ENCODE data around the gene AK1. TPM values are rescaled to one million over a fixed set of nuclear protein-coding genes. Genes with fewer than 3 reads are reported as not detected.
A peak's percentile ranks its signal among the peaks of the same experiment; 100 is the strongest.

The AK1 gene
- total and polyA plus RNA-seq, 9 of the 15 experiments (the other 6 are each of a cell fraction or from before 2014, with no cell fraction given) = 10.1 to 71.8 (median 39.0) TPM

GRCh38 chr9:127886401-127886972 is 9.0 kb upstream of the AK1 start (continued):
- no peak for TF ChIP-seq ZBTB49 (CRISPR knock-in tag; IDR thresholded peaks at IDR 0.05; ENCODE audit: borderline replicate concordance)
- no peak for TF ChIP-seq KLF16 (IDR thresholded peaks at IDR 0.05)
- no peak for TF ChIP-seq ZC3H8 (IDR thresholded peaks at IDR 0.05)
- TF ChIP-seq ZNF431 (CRISPR knock-in tag; IDR thresholded peaks at IDR 0.05) = no peak
- peak; percentile 90 for TF ChIP-seq NFYB (IDR thresholded peaks at IDR 0.05; ENCODE audit: extremely low read depth, insufficient read length)
- peak; percentile 88 for TF ChIP-seq ZBTB33 (CRISPR knock-in tag; IDR thresholded peaks at IDR 0.05)
- no peak for TF ChIP-seq GABPB1 (CRISPR knock-in tag; IDR thresholded peaks at IDR 0.05)
- no peak for TF ChIP-seq DLX4 (CRISPR knock-in tag; IDR thresholded peaks at IDR 0.05)
- TF ChIP-seq THRA (IDR thresholded peaks at IDR 0.05) = no peak
- no peak for TF ChIP-seq HNRNPUL1 (IDR thresholded peaks at IDR 0.05; ENCODE audit: low read length)
- no peak for TF ChIP-seq ZNF408 (CRISPR knock-in tag; IDR thresholded peaks at IDR 0.05; ENCODE audit: low read depth)
- no peak for TF ChIP-seq DNMT1 (IDR thresholded peaks at IDR 0.05)
- no peak for TF ChIP-seq EWSR1 (IDR thresholded peaks at IDR 0.05; ENCODE audit: borderline replicate concordance, low read depth, partially characterized antibody)
- no peak for TF ChIP-seq BHLHE40 (IDR thresholded peaks at IDR 0.05; ENCODE audit: low read length)
- peak; percentile 78 for TF ChIP-seq CHD4 (IDR thresholded peaks at IDR 0.05; ENCODE audit: insufficient read depth, insufficient replicate concordance, low read depth, low read length, poor library complexity, severe bottlenecking)
- no peak for TF ChIP-seq ZC3H4 (CRISPR knock-in tag; IDR thresholded peaks at IDR 0.05; ENCODE audit: borderline replicate concordance)
- TF ChIP-seq ATF6 (CRISPR knock-in tag; IDR thresholded peaks at IDR 0.05) = no peak
- TF ChIP-seq RBM39 (optimal IDR thresholded peaks at IDR 0.05; ENCODE audit: low read depth, low read length) = no peak
- no peak for TF ChIP-seq SRF (CRISPR knock-in tag; IDR thresholded peaks at IDR 0.05)
- TF ChIP-seq GTF2B (IDR thresholded peaks at IDR 0.05; ENCODE audit: extremely low read depth, insufficient read length) = no peak
